ENCODE measurements around the gene MON1B.

The MON1B gene

DNA sequence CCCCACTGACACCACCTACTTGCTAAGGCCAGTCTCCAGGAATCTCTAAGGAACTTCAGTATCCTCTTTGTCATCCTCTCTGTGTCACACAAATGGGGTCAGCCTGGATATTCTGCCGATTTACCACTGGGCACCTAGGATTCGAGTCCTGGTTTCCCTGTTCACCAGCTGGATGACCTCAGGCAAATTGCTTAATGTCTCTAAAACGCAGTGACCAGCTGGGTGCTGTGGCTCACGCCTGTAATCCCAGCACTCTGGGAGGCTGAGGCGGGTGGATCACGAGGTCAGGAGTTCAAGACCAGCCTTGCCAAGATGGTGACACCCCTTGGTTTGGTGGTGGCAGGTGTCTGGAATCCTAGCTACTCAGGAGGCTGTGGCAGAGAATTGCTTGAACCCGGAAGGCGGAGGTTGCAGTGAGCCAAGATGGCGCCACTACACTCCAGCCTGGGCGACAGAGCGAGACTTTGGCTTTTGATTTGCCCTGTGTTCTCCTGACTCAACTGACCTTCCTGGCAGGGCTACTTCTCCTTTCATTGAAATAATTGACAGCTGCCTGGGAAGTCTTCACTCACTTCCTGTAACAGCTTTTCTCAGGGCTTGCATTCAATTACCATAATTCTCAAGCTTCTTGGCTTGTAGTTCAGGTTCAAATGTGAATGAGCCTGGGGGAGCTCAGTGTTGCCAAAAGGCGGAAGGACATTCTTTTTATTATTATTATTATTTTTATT lies 23.6 kb downstream of the MON1B start:
- DNase-seq (ENCODE audit: low read depth, low spot score), result no peak
- Histone ChIP-seq H3K4me3 (ENCODE audit: insufficient read length, low read depth) (no peak overlapping the region), H3K4me1 (ENCODE audit: insufficient read depth, insufficient read length) (peaks cover 13% of the 10 kb centered on the region), H3K27me3 (ENCODE audit: insufficient read depth, insufficient read length) (no peaks in the 10 kb centered on the region), H3K36me3 (ENCODE audit: insufficient read depth, insufficient read length, low read length) (peaks cover 15% of the 10 kb centered on the region), H3K9ac (ENCODE audit: insufficient read length, low read depth) (no peak overlapping the region), H3K9me3 (ENCODE audit: insufficient read depth, low read length) (no peaks in the 10 kb centered on the region)
- TF ChIP-seq ZNF274 (IDR thresholded peaks at IDR 0.05; ENCODE audit: low read depth, low read length) (no peak), YY1 (IDR thresholded peaks at IDR 0.05; ENCODE audit: insufficient read depth, insufficient read length) (no peak), SUZ12 (IDR thresholded peaks at IDR 0.05; ENCODE audit: extremely low read depth, insufficient read depth, insufficient read length) (no peak)

DNA sequence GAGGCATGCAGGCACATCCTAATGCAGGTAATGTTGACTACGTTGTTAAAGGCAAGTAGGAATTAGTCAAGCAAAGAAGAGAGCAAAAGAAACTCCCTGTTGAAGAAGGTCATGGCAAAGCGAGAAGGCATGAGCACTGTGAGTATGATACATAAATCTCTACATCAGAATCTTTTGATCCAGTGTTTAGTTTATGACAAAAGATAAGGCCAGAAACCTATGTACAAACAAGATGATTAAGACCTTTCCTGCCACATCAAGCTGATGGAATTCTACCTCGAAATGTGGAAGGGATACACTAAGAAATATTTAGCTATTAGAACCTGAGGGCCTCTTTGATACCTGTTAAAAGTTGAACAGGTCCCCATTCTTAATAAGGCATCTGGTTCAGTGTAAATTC lies 28.4 kb downstream of the MON1B start:
- no peak for DNase-seq (ENCODE audit: low read depth, low spot score)

GRCh38 chr16:77220427-77220826 lies 29.4 kb downstream of the MON1B start:
- no peak for DNase-seq (ENCODE audit: low read depth, low spot score)
- Histone ChIP-seq H3K36me3 (ENCODE audit: insufficient read depth, insufficient read length, low read length) (peaks cover 10% of the 10 kb centered on the region), H3K27me3 (ENCODE audit: insufficient read depth, insufficient read length) (no peaks in the 10 kb centered on the region), H3K4me3 (ENCODE audit: insufficient read length, low read depth) (no peak overlapping the region), H3K9me3 (ENCODE audit: insufficient read depth, low read length) (no peaks in the 10 kb centered on the region), H3K9ac (ENCODE audit: insufficient read length, low read depth) (no peak overlapping the region), H3K4me1 (ENCODE audit: insufficient read depth, insufficient read length) (no peaks in the 10 kb centered on the region)
- no peak for TF ChIP-seq YY1 (IDR thresholded peaks at IDR 0.05; ENCODE audit: insufficient read depth, insufficient read length)
- no peak for TF ChIP-seq ZNF274 (IDR thresholded peaks at IDR 0.05; ENCODE audit: low read depth, low read length)
- TF ChIP-seq SUZ12 (IDR thresholded peaks at IDR 0.05; ENCODE audit: extremely low read depth, insufficient read depth, insufficient read length), result no peak

More for the DNA sequence above, 28.4 kb downstream of the MON1B start:
- H3K27me3 ChIP-seq (ENCODE audit: insufficient read depth, insufficient read length), result no peaks in the 10 kb centered on the region
- H3K4me1 ChIP-seq (ENCODE audit: insufficient read depth, insufficient read length), result peaks cover 2% of the 10 kb centered on the region
- peaks cover 10% of the 10 kb centered on the region for H3K36me3 ChIP-seq (ENCODE audit: insufficient read depth, insufficient read length, low read length)
- no peak overlapping the region for H3K9ac ChIP-seq (ENCODE audit: insufficient read length, low read depth)
- no peaks in the 10 kb centered on the region for H3K9me3 ChIP-seq (ENCODE audit: insufficient read depth, low read length)
- H3K4me3 ChIP-seq (ENCODE audit: insufficient read length, low read depth), result no peak overlapping the region
- TF ChIP-seq YY1 (IDR thresholded peaks at IDR 0.05; ENCODE audit: insufficient read depth, insufficient read length), result no peak
- no peak for TF ChIP-seq SUZ12 (IDR thresholded peaks at IDR 0.05; ENCODE audit: extremely low read depth, insufficient read depth, insufficient read length)
- no peak for TF ChIP-seq ZNF274 (IDR thresholded peaks at IDR 0.05; ENCODE audit: low read depth, low read length)

- no peak for TF ChIP-seq SUZ12 (IDR thresholded peaks at IDR 0.05; ENCODE audit: extremely low read depth, insufficient read depth, insufficient read length)
- TF ChIP-seq YY1 (IDR thresholded peaks at IDR 0.05; ENCODE audit: insufficient read depth, insufficient read length), result no peak
- no peak for TF ChIP-seq ZNF274 (IDR thresholded peaks at IDR 0.05; ENCODE audit: low read depth, low read length)
- H3K4me1 ChIP-seq (ENCODE audit: insufficient read depth, insufficient read length), result no peaks in the 10 kb centered on the region
- H3K4me3 ChIP-seq (ENCODE audit: insufficient read length, low read depth), result no peak overlapping the region
- peaks cover 5% of the 10 kb centered on the region for H3K36me3 ChIP-seq (ENCODE audit: insufficient read depth, insufficient read length, low read length)
- no peak for DNase-seq (ENCODE audit: low read depth, low spot score)
- no peaks in the 10 kb centered on the region for H3K9me3 ChIP-seq (ENCODE audit: insufficient read depth, low read length)
- no peak overlapping the region for H3K9ac ChIP-seq (ENCODE audit: insufficient read length, low read depth)
- no peaks in the 10 kb centered on the region for H3K27me3 ChIP-seq (ENCODE audit: insufficient read depth, insufficient read length)
Observed at GRCh38 chr16:77221482-77221881, 30.5 kb downstream of the MON1B start.

DNA sequence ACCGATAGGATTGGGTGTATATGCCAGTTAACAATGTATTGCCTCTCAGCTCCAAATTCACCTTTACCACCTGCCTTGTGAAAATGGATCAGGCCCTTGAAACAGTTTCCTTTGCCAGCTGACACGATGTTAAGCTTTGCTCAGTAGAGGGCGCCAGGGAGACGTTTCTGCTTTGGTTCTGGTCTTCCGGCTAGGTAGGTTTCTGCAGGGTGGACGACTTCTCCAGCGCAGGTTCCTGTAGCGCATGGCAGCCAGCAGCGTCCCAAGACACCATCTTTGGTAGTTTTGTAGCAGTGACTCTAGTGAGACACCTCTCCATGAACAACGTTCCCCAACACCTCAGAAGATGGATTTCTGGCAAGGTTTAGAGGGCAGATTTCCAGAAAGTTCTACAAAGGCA lies 32.2 kb downstream of the MON1B start:
- TF ChIP-seq ZNF274 (IDR thresholded peaks at IDR 0.05; ENCODE audit: low read depth, low read length) (no peak), SUZ12 (IDR thresholded peaks at IDR 0.05; ENCODE audit: extremely low read depth, insufficient read depth, insufficient read length) (no peak), YY1 (IDR thresholded peaks at IDR 0.05; ENCODE audit: insufficient read depth, insufficient read length) (no peak)
- H3K4me3 ChIP-seq (ENCODE audit: insufficient read length, low read depth), result no peak overlapping the region
- no peak overlapping the region for H3K9ac ChIP-seq (ENCODE audit: insufficient read length, low read depth)
- H3K36me3 ChIP-seq (ENCODE audit: insufficient read depth, insufficient read length, low read length), result peaks cover 5% of the 10 kb centered on the region
- H3K9me3 ChIP-seq (ENCODE audit: insufficient read depth, low read length), result no peaks in the 10 kb centered on the region
- DNase-seq (ENCODE audit: low read depth, low spot score), result no peak
- no peaks in the 10 kb centered on the region for H3K27me3 ChIP-seq (ENCODE audit: insufficient read depth, insufficient read length)
- no peaks in the 10 kb centered on the region for H3K4me1 ChIP-seq (ENCODE audit: insufficient read depth, insufficient read length)

GRCh38 chr16:77225182-77225581 lies 34.2 kb downstream of the MON1B start:
- no peak for TF ChIP-seq YY1 (IDR thresholded peaks at IDR 0.05; ENCODE audit: insufficient read depth, insufficient read length)
- H3K36me3 ChIP-seq (ENCODE audit: insufficient read depth, insufficient read length, low read length), result no peaks in the 10 kb centered on the region
- no peaks in the 10 kb centered on the region for H3K27me3 ChIP-seq (ENCODE audit: insufficient read depth, insufficient read length)
- H3K9ac ChIP-seq (ENCODE audit: insufficient read length, low read depth), result no peak overlapping the region
- no peak overlapping the region for H3K4me3 ChIP-seq (ENCODE audit: insufficient read length, low read depth)
- no peak for DNase-seq (ENCODE audit: low read depth, low spot score)
- no peaks in the 10 kb centered on the region for H3K4me1 ChIP-seq (ENCODE audit: insufficient read depth, insufficient read length)
- no peaks in the 10 kb centered on the region for H3K9me3 ChIP-seq (ENCODE audit: insufficient read depth, low read length)

- DNase-seq (ENCODE audit: low read depth, low spot score), result no peak
- TF ChIP-seq ZNF274 (IDR thresholded peaks at IDR 0.05; ENCODE audit: low read depth, low read length) (no peak), SUZ12 (IDR thresholded peaks at IDR 0.05; ENCODE audit: extremely low read depth, insufficient read depth, insufficient read length) (no peak), YY1 (IDR thresholded peaks at IDR 0.05; ENCODE audit: insufficient read depth, insufficient read length) (no peak)
- H3K9ac ChIP-seq (ENCODE audit: insufficient read length, low read depth), result no peak overlapping the region
- no peaks in the 10 kb centered on the region for H3K4me1 ChIP-seq (ENCODE audit: insufficient read depth, insufficient read length)
- no peaks in the 10 kb centered on the region for H3K36me3 ChIP-seq (ENCODE audit: insufficient read depth, insufficient read length, low read length)
- H3K9me3 ChIP-seq (ENCODE audit: insufficient read depth, low read length), result no peaks in the 10 kb centered on the region
- no peaks in the 10 kb centered on the region for H3K27me3 ChIP-seq (ENCODE audit: insufficient read depth, insufficient read length)
- H3K4me3 ChIP-seq (ENCODE audit: insufficient read length, low read depth), result no peak overlapping the region
Observed at GRCh38 chr16:77227745-77228144, 36.8 kb downstream of the MON1B start.
